Smooth muscle cell (in vitro differentiated cells): ENCODE data around the gene ANO3. TPM values are rescaled to one million over a fixed set of nuclear protein-coding genes. Genes with fewer than 3 reads are reported as not detected.

Experiments used
- DNase-seq: peaks from one replicate; lab custom pipeline; 2025; ENCODE audit not compliant: unreplicated experiment; lab: John Stamatoyannopoulos, UW
- H2AFZ ChIP-seq: fragments of 200-600 bp; sonication (generic); 2 replicates; pipeline ENCODE4 v1.6.0; 2016; ENCODE audit warnings: antibody characterized with exemption, low read depth, mild to moderate bottlenecking
- H3F3A ChIP-seq: fragments of 200-600 bp; sonication (generic); 2 replicates; pipeline ENCODE4 v1.6.0; 2017; ENCODE audit warnings: antibody characterized with exemption, low read depth
- H3K27ac ChIP-seq: fragments of 200-600 bp; sonication (generic); 2 replicates; pipeline ENCODE4 v1.5.1; 2016; ENCODE audit warnings: low read depth, mild to moderate bottlenecking
- H3K27me3 ChIP-seq: fragments of 200-600 bp; sonication (generic); 2 replicates; pipeline ENCODE4 v1.6.1; 2016; ENCODE audit warnings: low read depth, mild to moderate bottlenecking
- H3K36me3 ChIP-seq: fragments of 200-600 bp; sonication (generic); 2 replicates; pipeline ENCODE4 v1.5.1; 2016; ENCODE audit warnings: low read depth
- H3K4me1 ChIP-seq: fragments of 200-600 bp; sonication (generic); 2 replicates; pipeline ENCODE4 v1.5.1; 2016; ENCODE audit warnings: low read depth
- H3K4me2 ChIP-seq: fragments of 200-600 bp; sonication (generic); 2 replicates; pipeline ENCODE4 v1.6.0; 2016; ENCODE audit warnings: mild to moderate bottlenecking
- H3K4me3 ChIP-seq: fragments of 200-600 bp; sonication (generic); 2 replicates; pipeline ENCODE4 v1.5.1; 2016; ENCODE audit warnings: mild to moderate bottlenecking
- H3K79me2 ChIP-seq: fragments of 200-600 bp; sonication (generic); 2 replicates; pipeline ENCODE4 v1.6.0; 2016; ENCODE audit warnings: low read depth, mild to moderate bottlenecking
- H3K9ac ChIP-seq: fragments of 200-600 bp; sonication (generic); 2 replicates; pipeline ENCODE4 v1.6.0; 2016; ENCODE audit warnings: low read depth
- H3K9me3 ChIP-seq: fragments of 200-600 bp; sonication (generic); replicated peaks from 2 replicates; pipeline ENCODE4 v1.5.1; 2016; ENCODE audit warnings: low read depth
- H4K20me1 ChIP-seq: fragments of 200-600 bp; sonication (generic); 2 replicates; pipeline ENCODE4 v1.6.0; 2016; ENCODE audit warnings: low read depth
- WGBS: methylation state at CpG from one replicate; pipeline ENCODE4 v1.1.7; 2016; ENCODE audit warnings: low lambda C conversion rate; 5-methylcytosine and 5-hydroxymethylcytosine counted together
- polyA plus RNA-seq: library from polyadenylated mRNA; unstranded; fragments of >200 nt; fragmentation: Nextera tagmentation; extraction: Ambion mirVana; gene quantifications from 2 replicates; pipeline ENCODE4 v1.2.1, GENCODE V29; 2016
- total RNA-seq: library from RNA; depleted of rRNA; stranded (reverse); fragments of >200 nt; gene quantifications from 2 replicates; pipeline ENCODE4 v1.2.3, GENCODE V29; 2014
- TF ChIP-seq, protein P1 (sequence below): fragments of 200-600 bp; sonication (generic); IDR thresholded peaks from 2 replicates; pipeline ENCODE4 v1.5.1; 2017; ENCODE audit warnings: borderline replicate concordance, mild to moderate bottlenecking, antibody characterized with exemption; ENCODE audit not compliant: insufficient read depth, poor library complexity, severe bottlenecking

ANO3 gene
- total and polyA plus RNA-seq, 2 experiments from 2014 or later, result 0.13 TPM; not detected in 1

GRCh38 chr11:26677566-26677965, 345.6 kb downstream of the ANO3 start:
- Histone ChIP-seq H3K9me3 (no peaks in the 10 kb centered on the region), H3K4me2 (no peak overlapping the region), H3F3A (no peaks in the 10 kb centered on the region), H3K27ac (peak overlapping the region; percentile 93), H3K9ac (peak overlapping the region; percentile 55), H4K20me1 (no peaks in the 10 kb centered on the region), H3K27me3 (no peaks in the 10 kb centered on the region), H3K4me1 (no peaks in the 10 kb centered on the region), H2AFZ (no peak overlapping the region), H3K4me3 (no peak overlapping the region), H3K36me3 (no peaks in the 10 kb centered on the region), H3K79me2 (no peaks in the 10 kb centered on the region)
- no peak for DNase-seq
- TF ChIP-seq, protein P1, sequence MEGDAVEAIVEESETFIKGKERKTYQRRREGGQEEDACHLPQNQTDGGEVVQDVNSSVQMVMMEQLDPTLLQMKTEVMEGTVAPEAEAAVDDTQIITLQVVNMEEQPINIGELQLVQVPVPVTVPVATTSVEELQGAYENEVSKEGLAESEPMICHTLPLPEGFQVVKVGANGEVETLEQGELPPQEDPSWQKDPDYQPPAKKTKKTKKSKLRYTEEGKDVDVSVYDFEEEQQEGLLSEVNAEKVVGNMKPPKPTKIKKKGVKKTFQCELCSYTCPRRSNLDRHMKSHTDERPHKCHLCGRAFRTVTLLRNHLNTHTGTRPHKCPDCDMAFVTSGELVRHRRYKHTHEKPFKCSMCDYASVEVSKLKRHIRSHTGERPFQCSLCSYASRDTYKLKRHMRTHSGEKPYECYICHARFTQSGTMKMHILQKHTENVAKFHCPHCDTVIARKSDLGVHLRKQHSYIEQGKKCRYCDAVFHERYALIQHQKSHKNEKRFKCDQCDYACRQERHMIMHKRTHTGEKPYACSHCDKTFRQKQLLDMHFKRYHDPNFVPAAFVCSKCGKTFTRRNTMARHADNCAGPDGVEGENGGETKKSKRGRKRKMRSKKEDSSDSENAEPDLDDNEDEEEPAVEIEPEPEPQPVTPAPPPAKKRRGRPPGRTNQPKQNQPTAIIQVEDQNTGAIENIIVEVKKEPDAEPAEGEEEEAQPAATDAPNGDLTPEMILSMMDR, result no peak

DNA sequence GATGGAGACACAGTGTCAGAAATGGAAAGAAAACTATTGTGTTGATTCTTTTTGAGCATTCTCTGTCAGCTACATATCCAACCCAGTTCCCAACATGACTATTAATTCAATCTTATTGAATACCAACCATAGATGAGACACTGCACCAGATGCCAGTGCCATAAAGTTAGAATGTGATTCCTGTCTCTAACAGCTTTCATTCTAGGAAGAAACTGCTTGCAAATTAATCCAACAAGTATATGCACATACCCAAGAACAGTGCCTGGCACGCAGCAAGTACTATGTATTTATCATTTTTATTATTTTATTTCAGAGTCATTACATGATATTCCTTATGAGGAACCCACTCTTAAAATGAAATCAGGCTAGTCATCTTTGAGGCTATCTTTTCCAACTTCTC, 355.4 kb downstream of the ANO3 start:
- Histone ChIP-seq H3K79me2 (no peaks in the 10 kb centered on the region), H3K4me2 (no peak overlapping the region), H3K9ac (no peak overlapping the region), H3K36me3 (no peaks in the 10 kb centered on the region), H3K9me3 (no peaks in the 10 kb centered on the region), H3K27ac (no peak overlapping the region), H3K4me3 (no peak overlapping the region), H3K27me3 (no peaks in the 10 kb centered on the region), H3K4me1 (no peaks in the 10 kb centered on the region), H2AFZ (no peak overlapping the region), H4K20me1 (no peaks in the 10 kb centered on the region), H3F3A (no peaks in the 10 kb centered on the region)
- TF ChIP-seq, protein P1, result no peak
- WGBS, result 97% methylated on average over 1 of the region's 1 CpG
- DNase-seq, result no peak

DNA sequence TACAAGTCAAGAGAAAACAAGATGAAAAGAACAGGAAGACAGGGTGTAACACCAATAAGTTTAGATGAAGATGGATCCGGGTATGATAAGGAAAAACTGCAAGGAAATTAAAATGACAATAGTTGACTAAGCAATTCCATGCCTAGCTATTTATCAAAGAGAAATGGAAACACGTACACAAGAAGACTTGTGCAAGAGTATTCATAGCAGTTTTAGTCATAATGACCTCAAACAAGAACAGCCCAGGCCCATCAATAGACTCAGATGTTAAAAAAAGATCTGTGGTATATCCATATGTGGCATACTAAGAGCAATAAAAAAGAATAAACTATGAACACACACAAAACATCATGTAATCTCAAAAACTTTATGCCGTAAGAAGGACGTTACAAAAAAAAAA, 356.8 kb downstream of the ANO3 start:
- Histone ChIP-seq H3F3A (no peaks in the 10 kb centered on the region), H3K79me2 (no peaks in the 10 kb centered on the region), H3K9me3 (no peaks in the 10 kb centered on the region), H3K4me2 (no peak overlapping the region), H3K27me3 (no peaks in the 10 kb centered on the region), H3K4me1 (no peaks in the 10 kb centered on the region), H3K4me3 (no peak overlapping the region), H3K9ac (no peak overlapping the region), H3K27ac (no peak overlapping the region), H3K36me3 (no peaks in the 10 kb centered on the region), H2AFZ (no peak overlapping the region), H4K20me1 (no peaks in the 10 kb centered on the region)
- TF ChIP-seq, protein P1, result no peak
- DNase-seq, result no peak
- WGBS, result 89% methylated on average over 4 of the region's 4 CpGs

GRCh38 chr11:26696330-26696729, 364.4 kb downstream of the ANO3 start:
- no peaks in the 10 kb centered on the region for H3K27me3 ChIP-seq
- H3K4me2 ChIP-seq, result no peak overlapping the region
- TF ChIP-seq, protein P1, result no peak
- H3F3A ChIP-seq, result no peaks in the 10 kb centered on the region
- no peaks in the 10 kb centered on the region for H3K9me3 ChIP-seq
- H3K4me3 ChIP-seq, result no peak overlapping the region
- H3K4me1 ChIP-seq, result peaks cover 10% of the 10 kb centered on the region
- 93% methylated on average over 3 of the region's 3 CpGs for WGBS
- no peak overlapping the region for H3K27ac ChIP-seq
- H3K79me2 ChIP-seq, result no peaks in the 10 kb centered on the region
- H4K20me1 ChIP-seq, result no peaks in the 10 kb centered on the region
- H3K9ac ChIP-seq, result no peak overlapping the region
- no peak for DNase-seq
- H2AFZ ChIP-seq, result no peak overlapping the region
- no peaks in the 10 kb centered on the region for H3K36me3 ChIP-seq
